ENCODE data around the gene BRMS1.
A peak's percentile ranks its signal among the peaks of the same experiment; 100 is the strongest.

BRMS1 gene

DNA sequence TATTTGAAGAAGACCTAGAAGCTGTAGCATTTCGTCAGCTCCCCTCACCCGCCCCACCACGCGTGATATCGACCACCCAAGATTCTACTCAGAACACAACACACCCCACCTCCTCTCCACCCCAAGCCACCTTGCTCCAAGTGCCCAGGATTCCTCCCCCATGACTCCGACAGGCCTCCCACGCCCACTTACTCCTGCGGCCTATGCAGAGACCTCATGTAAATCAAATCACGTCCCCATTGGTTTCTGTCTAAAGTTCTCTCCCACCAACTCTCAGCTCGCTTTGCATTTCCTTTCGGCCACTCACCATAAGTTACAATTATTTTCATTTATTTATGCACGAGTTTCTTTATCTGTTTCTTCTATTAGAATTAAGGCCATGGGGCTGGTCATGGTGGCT is 42.2 kb downstream of the BRMS1 start:
- DNase-seq (ENCODE audit: low spot score): no peak

DNA sequence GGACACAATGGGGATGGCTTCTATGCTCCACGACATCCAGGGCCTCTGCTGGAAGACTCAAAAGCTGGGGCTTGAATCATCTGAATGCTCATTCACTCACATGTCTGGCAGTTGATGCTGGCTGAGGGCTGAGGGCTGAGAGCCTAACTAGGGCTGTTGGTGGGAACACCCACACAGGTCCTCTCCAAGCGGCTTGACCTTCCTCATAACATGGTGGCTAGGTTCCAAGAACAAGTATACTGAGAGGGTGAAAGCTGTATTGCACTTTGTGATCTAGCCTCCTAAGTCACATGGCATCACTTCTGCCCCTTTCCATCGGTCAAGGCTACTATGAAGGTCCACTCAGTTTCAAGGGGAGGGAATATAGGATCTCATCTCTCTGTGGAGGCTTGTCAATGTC is 45.7 kb downstream of the BRMS1 start:
- DNase-seq (ENCODE audit: low spot score): no peak

DNA sequence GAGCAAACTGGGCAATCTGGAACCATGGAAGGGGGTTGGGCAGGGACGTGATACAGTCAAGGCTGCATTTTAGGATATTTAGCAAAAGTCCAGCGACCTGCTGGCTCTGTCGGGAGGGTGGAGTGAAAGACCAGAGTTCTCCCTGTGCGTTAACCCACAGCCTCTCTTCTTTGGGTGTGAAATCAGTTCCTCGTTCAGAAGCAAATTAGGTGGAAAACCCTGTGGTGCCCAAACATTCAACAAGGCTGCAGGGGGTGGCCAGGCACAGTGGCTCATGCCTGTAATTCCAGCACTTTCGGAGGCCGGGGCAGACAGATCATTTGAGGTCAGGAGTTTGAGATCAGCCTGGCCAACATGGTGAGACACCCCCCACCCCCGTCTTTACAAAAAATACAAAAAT is 47.3 kb downstream of the BRMS1 start:
- DNase-seq (ENCODE audit: low spot score): no peak

DNA sequence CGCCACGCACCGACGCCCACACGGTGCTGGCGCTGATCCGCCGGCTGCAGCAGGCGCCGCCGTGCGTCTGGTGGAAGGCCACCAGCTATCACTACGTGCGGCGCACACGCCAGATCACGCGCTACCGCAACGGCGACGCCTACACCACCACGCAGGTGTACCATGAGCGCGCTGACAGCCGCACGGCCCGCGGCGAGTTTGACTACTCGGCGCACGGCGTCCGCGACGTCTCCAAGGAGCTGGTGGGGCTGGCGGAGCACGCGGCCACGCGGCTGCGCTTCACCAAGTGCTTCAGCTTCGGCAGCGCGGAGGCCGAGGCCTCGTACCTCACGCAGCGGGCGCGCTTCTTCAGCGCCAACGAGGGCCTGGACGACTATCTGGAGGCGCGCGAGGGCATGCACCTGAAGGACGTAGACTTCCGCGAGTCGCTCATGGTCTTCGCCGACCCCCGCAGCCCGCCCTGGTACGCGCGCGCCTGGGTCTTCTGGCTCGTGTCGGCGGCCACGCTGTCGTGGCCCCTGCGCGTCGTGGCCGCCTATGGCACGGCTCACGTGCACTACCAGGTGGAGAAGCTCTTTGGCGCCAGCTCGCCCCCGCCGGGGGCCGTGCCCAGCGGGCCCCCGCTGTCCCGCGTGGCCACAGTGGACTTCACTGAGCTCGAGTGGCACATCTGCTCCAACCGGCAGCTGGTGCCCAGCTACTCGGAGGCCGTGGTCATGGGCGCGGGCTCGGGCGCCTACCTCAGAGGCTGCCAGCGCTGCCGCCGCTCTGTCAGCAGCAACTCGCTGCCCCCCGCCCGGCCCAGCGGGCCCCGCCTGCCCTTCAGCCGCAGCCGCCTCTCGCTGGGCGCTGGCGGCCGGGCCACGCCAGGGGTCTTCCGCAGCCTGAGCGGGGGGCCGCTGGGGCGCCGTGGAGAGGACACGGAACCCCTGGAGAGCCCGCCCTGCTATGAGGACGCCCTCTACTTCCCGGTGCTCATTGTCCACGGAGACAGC is 50.0 kb downstream of the BRMS1 start:
- DNase-seq (ENCODE audit: low spot score): no peak

DNA sequence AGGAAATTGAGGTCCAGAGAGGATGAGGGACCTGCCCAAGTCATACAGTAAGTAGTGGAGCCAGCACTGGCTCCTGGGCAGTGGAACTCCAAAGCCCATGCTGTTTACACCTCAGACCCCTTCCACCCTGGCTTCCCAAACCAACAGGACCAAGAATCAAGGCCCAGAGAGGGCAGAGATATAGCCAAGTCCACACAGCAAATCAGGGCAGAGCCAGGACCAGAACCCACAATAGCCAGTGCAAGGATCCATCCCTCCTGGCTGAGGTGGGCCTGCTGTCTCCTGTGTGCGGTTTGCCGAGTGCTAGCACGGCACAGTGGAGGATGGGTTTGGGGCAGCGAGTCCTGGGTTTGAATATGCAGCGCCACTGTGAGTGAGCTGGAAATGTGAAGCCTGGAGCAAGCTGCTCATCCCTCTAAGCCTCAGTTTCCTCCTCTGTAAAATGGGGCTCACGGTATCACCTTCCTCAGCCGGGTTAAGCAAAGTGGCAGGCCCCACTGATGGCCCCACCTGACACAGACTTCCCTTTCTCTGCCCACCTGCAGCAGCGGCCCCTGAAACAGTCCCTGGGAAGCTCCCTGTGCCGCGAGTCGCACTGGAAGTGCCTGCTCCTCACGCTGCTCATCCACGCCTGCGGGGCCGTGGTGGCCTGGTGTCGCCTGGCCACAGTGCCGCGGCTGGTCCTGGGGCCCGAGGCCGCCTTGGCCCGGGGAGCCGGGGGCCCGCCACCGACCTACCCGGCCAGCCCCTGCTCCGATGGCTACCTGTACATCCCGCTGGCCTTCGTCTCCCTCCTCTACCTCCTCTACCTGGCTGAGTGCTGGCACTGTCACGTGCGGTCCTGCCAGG is 50.9 kb downstream of the BRMS1 start:
- no peak for DNase-seq (ENCODE audit: low spot score)

DNA sequence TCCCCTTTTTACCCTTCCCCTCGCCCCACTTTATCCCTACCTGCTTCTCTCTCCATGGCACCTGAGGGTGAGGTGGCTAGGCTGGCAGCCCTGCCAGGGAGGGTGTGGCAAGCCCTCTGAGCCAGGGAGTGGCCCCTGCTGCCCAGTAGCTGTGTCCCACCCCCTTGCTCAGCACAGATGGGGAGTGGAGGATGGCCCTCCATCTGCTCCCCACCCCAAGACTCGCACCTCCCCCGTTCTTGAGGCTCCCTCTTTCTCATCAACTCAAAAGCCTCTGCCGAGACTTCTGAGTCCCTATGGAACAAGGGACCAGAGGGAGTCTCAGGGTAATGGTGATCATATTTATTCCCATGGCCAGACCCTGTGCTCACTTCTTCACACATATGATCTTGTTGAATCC is 51.6 kb downstream of the BRMS1 start:
- no peak for DNase-seq (ENCODE audit: low spot score)

DNA sequence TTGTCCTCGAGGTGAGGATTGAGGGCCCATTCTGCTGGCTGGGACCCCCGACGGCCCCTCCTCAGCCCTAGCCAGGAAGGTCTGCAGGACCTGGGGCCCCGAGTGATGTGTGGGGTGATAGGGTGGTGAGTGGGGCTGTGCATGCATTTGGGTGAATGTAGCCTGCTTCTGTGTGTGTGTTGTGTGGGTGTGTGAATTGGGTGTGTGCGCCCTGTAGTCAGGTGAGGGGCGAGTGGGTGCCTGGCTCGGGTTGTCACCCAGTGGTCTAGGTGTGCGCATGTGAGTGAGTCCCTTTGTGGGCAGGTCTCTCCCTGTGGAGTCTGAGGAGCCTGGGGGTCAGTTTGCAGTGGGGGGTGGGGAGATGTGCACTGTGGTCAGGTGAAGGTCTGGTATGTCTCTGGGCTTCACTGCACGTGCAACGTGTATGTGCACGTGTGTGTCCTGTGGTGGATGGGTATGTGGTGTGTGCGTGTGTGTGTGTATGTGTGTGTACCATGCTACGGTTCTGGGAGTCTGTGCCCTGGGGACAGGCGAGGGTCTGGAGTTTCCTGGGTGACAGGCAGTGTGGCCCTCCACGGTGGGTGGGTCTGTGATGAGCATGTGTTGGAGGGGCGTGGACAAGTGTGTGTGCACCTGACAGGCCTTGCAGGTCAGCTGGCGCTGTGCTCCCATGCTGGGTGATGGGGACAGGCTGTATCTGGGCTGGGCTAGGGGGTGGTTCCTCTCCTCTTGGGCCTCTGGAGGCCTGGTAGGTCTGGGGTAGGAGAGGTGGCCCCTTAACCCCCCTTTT is 52.2 kb downstream of the BRMS1 start:
- no peak for DNase-seq (ENCODE audit: low spot score)

DNA sequence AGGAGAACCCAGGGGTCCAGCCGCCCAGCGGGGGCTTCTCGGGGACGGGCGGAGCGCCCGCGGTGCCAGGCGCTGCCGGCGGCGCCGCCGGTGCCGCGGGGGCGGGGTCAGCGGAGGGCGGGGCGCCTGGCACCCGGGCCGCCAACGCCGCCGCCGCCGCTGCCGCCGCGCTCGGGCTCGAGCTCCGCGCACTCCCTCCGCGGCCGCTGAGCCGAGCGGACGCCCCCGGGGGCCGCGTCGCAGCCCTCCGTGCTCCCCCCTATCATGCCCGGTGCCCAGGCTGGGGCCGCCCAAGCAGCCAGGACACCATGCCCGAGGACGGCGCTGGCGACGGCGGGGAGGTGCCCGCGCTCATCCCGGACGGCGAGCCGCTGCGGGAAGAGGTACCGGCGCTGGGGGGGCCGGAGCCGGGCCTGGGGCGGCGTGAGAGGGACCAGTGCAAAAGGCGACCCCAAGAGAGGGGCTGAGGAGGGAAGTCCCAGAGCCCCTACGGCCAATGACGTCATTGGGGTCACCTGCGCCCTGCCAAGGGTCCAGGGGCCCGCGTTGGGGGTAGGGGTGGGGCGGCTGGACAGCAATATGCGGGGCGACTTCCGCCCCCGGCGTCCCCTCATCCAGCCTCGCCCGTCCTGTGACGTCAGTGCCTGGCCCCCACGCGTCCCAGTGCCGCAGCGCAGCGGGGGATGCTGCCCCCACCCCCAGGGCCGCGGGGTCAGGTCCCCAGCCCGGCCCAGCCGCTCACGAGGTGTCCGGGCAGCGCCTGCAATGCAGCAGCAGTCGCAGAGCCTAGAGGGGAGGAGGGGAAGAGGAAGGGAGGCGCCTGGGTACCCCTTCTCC is 53.0 kb downstream of the BRMS1 start, which contains the start of gene TMEM151A:
Gene TMEM151A, plus strand, starts transcription at position 189 of the 837 bp plus-strand sequence. Its CDS starts 120 bp downstream, at position 309.
- DNase-seq (ENCODE audit: low spot score): no peak

DNA sequence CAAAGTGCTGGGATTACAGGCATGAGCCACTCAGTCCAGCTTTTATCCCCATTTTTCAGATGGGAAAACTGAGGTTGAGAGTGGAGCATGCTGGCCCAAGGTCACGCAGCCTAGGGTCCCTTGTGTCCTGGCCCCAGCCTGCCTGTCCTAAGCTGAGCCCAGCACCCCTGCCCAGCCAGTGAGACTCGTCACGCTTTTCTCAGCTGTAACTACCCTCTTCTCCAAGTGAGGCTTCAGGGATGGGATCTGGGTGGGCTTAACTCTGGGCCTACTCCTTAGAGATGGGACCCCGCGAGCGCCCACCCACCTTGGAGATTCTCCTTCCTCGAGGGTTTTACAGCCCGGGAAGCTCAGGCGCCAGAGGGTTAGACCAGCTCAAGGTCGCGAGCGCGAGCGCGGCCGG is 53.6 kb downstream of the BRMS1 start:
- DNase-seq (ENCODE audit: low spot score): no peak

DNA sequence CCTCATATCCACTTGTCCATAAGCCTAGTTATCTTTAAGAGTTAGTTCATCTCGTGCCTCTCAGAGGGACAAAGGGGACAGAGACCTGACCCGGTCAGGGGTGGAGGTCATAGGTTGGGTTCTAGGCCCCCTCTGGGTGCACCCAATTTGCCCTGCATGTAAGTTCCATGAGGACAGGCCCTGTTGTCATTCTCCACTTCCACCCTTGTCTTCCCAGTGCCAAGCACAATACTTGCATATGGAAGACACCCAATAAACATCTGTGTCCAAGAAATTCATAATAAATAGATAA is 54.6 kb downstream of the BRMS1 start:
- no peak for DNase-seq (ENCODE audit: low spot score)

DNA sequence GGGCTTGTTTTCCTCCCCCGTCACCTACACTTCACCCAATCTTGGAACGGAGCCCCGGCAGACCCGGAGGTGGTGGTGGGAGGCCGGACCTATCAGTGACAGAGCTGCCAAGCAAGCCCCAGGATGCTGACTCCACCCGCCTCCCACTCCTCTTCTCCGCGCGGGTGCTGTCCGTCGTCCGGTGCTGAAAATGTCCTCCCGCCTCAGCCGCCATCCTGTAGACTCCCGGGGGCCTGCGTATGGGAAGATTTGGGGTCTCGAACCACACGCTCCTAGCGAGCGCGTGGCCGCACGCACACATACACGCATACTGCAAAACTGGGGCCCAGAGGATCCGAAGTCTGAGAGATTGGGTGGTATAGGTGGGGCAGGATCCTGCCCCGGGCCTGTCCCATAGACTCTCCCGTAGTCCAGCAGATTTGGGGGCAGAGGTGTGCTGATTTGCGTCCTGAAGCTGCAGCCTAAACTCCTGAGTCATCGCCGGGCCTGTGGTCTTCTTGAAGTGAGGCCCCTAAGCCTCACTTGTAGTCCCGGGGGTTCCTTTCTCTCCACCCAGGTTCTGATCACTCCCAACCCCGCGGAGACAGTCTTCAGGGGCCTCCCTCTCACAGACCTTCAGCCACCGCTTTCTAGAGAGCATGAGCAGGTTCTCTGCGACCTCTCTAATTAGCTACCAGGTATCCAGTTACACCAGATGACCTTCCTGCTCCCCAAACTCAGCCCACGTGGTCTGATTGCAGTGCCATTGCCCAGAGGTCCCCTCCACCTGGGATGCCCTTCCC is 55.2 kb downstream of the BRMS1 start:
- DNase-seq (ENCODE audit: low spot score): no peak

DNA sequence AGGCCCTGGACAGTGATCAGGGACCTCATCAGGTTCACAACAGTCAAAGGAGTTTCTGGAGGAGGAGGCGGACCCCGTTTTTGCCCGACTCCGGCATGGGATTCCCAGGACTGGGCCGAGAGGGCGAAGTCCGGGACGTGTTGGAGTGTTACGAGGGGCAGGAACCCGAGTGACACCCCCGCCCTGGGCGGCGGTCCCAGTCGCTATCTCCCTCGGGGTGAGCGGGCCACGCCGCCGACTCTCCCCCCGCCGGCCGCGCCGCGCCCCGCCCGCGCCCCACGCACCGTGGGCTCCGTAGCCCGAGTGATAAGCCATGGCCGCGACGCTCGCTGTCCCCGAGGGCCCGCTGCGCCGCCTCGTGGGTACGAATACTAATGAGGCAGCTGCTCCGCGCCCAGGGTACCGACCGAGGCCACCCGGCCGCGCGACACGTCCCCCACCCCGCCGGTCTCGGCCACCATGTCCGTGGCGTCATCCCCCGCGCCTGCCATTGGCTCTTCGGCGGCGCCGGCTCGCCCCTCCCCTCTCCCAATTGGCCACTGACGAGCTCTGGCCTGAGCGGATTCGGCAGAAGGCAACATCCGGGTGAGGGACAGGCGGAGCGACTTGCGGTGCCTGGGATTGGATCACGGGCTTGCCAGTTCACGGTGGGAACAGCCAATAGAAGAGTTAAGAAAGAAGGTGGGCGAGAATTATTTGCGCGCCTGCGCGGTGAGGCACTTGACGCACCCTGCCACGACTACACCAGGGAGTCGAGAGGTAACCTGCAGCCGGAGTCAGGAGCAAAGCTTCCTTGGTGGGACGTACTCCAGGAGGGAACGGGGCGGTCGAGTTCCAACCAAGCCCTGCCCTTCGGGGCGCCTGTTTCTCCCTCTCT is 56.0 kb downstream of the BRMS1 start, which contains the start of gene YIF1A:
Gene YIF1A, minus strand, starts transcription at position 473 of the 877 bp plus-strand sequence. Its CDS starts 158 bp downstream, at position 315.
- DNase-seq (ENCODE audit: low spot score): peak; percentile 100

DNA sequence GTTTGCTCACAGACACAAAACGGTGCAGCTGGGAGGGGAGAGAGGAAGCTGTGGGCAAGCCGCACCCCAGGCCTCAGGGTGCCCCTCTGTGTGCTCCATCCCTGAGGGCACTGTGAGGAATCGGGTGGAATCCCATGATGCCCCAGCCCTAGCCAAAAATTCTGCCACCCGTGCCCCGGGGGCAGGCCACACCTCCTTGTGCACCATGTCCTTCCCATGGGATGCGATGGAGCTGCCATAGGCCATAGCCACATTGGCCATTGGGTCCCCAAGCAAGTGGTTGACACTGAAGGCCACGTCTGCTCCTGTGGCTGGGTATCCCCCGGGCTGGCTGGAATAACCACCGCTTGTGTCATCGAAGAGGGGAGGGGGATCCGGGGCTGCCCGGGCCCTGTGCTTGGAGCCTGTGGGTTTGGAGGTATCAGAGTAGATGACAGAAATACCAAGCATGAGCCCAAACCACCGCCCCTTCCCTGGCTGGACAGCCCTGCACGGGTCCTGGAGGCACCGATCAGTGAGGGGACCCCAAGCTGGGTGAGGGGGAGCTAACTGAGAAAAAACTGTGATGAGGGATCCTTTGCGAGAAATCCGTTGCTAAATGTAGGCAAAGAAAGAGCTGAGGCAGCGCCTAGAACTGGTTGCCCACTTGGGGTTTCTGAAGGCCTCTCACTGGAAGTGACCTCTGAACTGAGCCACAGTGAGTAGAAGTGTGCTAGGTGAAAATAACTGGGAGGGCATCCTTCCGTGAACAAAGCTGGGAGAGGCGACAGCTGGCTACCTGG is 56.8 kb downstream of the BRMS1 start:
- no peak for DNase-seq (ENCODE audit: low spot score)
